HCT116 (cell line): ENCODE measurements around the gene PAX6. TPM values are rescaled to one million over a fixed set of nuclear protein-coding genes. Genes with fewer than 3 reads are reported as not detected.

ENCODE experiments used
- ATAC-seq: fragments of 200-7000 bp; cut with Tn5 transposase; 2 replicates; pipeline ENCODE4 v1.9.1; 2020; ENCODE audit warnings: mild to moderate bottlenecking, moderate library complexity
- BruUV-seq: library from RNA; stranded (reverse); fragments of 400-500 nt; replicated peaks from 2 replicates; lab custom pipeline; 2021; lab: Mats Ljungman, UMichigan
- CTCF ChIA-PET: fragments of 300-600 bp; sonication (Branson Sonifier 250); formaldehyde crosslinking; loops from one replicate; lab custom pipeline; 2021; ENCODE audit warnings: antibody characterized with exemption; lab: Charles Lee
- POLR2A ChIA-PET: fragments of 300-600, 350-600 bp; sonication (Branson Sonifier 250); formaldehyde crosslinking; loops from one replicate; lab custom pipeline; 2021; ENCODE audit warnings: antibody characterized with exemption; lab: Charles Lee
- RAD21 ChIA-PET, 2 experiments: fragments of 300-600 bp; sonication (Branson Sonifier 250); formaldehyde crosslinking; loops; one replicate each; lab custom pipeline; 2023; ENCODE audit warnings: low total read pairs in 2 of 2; ENCODE audit not compliant: uncharacterized antibody in 2 of 2, unreplicated experiment in 2 of 2, low non-redundant PET in 1 of 2; lab: Charles Lee
- DNase-seq: peaks from one replicate; pipeline ENCODE4 v3.0.0-alpha.2; 2010; ENCODE audit warnings: low read depth, low spot score
- H2AFZ ChIP-seq: fragments of 200-600 bp; shearing (Covaris generic), sonication (generic); 2 replicates; pipeline ENCODE4 v1.6.1; 2017; ENCODE audit warnings: low read depth, mixed run types, mixed read lengths, antibody characterized with exemption, low read length; ENCODE audit not compliant: poor library complexity, severe bottlenecking
- H3K27ac ChIP-seq: 2 replicates; pipeline ENCODE4 v1.5.1; 2012; ENCODE audit warnings: low read depth, low read length
- H3K27me3 ChIP-seq: fragments of 200-600 bp; sonication (generic); 2 replicates; pipeline ENCODE4 v1.6.1; 2016; ENCODE audit warnings: mixed run types, low read length, mixed read lengths; ENCODE audit not compliant: insufficient read depth
- H3K36me3 ChIP-seq, 2 experiments: fragments of 200-500 bp in 1 of 2; fragments of 200-600 bp in 1 of 2; sonication (Bioruptor generic) in 1 of 2; sonication (generic) in 1 of 2; 2 replicates each; pipeline versions ENCODE4 v1.5.1 to v1.6.1; 2014 to 2016; ENCODE audit warnings: low read length in 2 of 2, inconsistent platforms in 1 of 2, mixed read lengths in 1 of 2, mixed run types in 1 of 2; ENCODE audit not compliant: insufficient read depth in 2 of 2, control insufficient read depth in 1 of 2
- H3K4me1 ChIP-seq, 2 experiments: fragments of 200-600 bp in 1 of 2; sonication (generic) in 1 of 2; 2 replicates each; pipeline versions ENCODE4 v1.5.1 to v1.6.1; 2012 to 2017; ENCODE audit warnings: low read length in 2 of 2, inconsistent platforms in 1 of 2, mild to moderate bottlenecking in 1 of 2, mixed read lengths in 1 of 2, mixed run types in 1 of 2, moderate library complexity in 1 of 2; ENCODE audit not compliant: insufficient read depth in 2 of 2, control insufficient read depth in 1 of 2
- H3K4me2 ChIP-seq: fragments of 200-600 bp; sonication (generic); 2 replicates; pipeline ENCODE4 v1.6.1; 2017; ENCODE audit warnings: mixed run types, low read length, mixed read lengths
- H3K4me3 ChIP-seq, 2 experiments: fragments of 200-600 bp in 1 of 2; sonication (generic) in 1 of 2; replicated peaks in 1 of 2; 2 replicates each; pipeline ENCODE4 v1.5.1; 2011 to 2016; ENCODE audit warnings: low read length in 2 of 2, control low read depth in 1 of 2, low read depth in 1 of 2, mild to moderate bottlenecking in 1 of 2, mixed read lengths in 1 of 2, mixed run types in 1 of 2
- H3K79me2 ChIP-seq: fragments of 200-600 bp; sonication (generic); 2 replicates; pipeline ENCODE4 v1.6.1; 2017; ENCODE audit warnings: mild to moderate bottlenecking, mixed run types, low read length, moderate library complexity, mixed read lengths; ENCODE audit not compliant: insufficient read depth
- H3K9ac ChIP-seq: fragments of 200-600 bp; sonication (generic); 2 replicates; pipeline ENCODE4 v1.6.1; 2016; ENCODE audit warnings: low read length, mixed read lengths
- H3K9me2 ChIP-seq: fragments of 200-600 bp; sonication (generic), shearing (Covaris generic); 2 replicates; pipeline ENCODE4 v1.6.1; 2017; ENCODE audit warnings: mixed run types, mild to moderate bottlenecking, moderate library complexity; ENCODE audit not compliant: insufficient read depth
- H3K9me3 ChIP-seq, 2 experiments: fragments of 200-500 bp in 1 of 2; fragments of 200-600 bp in 1 of 2; sonication (Bioruptor generic) in 1 of 2; sonication (generic) in 1 of 2; 2 replicates each; pipeline ENCODE4 v1.6.1; 2014 to 2017; ENCODE audit warnings: low read length in 2 of 2, mixed read lengths in 2 of 2, inconsistent platforms in 1 of 2, low read depth in 1 of 2, mild to moderate bottlenecking in 1 of 2, mixed run types in 1 of 2, moderate library complexity in 1 of 2; ENCODE audit not compliant: control insufficient read depth in 1 of 2, insufficient read depth in 1 of 2
- H4K20me1 ChIP-seq: fragments of 200-600 bp; sonication (generic), shearing (Covaris generic); 2 replicates; pipeline ENCODE4 v1.6.1; 2017; ENCODE audit warnings: mixed run types, mild to moderate bottlenecking, moderate library complexity; ENCODE audit not compliant: insufficient read depth
- CBX3 ChIP-seq: IDR thresholded peaks from 2 replicates; pipeline ENCODE4 v1.6.1; 2012; ENCODE audit warnings: low read depth
- CTCF ChIP-seq, 3 experiments: fragments of 200-600 bp in 1 of 3; sonication (generic) in 1 of 3; IDR thresholded peaks in 2 of 3; conservative IDR thresholded peaks in 1 of 3; 2 replicates each; pipeline ENCODE4 v1.5.1; 2012 to 2017; ENCODE audit warnings: low read depth in 2 of 3, low read length in 2 of 3, antibody characterized with exemption in 1 of 3, borderline replicate concordance in 1 of 3, control low read depth in 1 of 3, mild to moderate bottlenecking in 1 of 3, mixed read lengths in 1 of 3, mixed run types in 1 of 3, moderate library complexity in 1 of 3; ENCODE audit not compliant: insufficient read depth in 1 of 3
- EGR1 ChIP-seq: IDR thresholded peaks from 2 replicates; pipeline ENCODE4 v1.6.1; 2012; ENCODE audit warnings: low read depth
- FOSL1 ChIP-seq: IDR thresholded peaks from 2 replicates; pipeline ENCODE4 v1.6.1; 2012; ENCODE audit warnings: low read depth
- JUND ChIP-seq: IDR thresholded peaks from 2 replicates; pipeline ENCODE4 v1.6.1; 2012
- POLR2A ChIP-seq: IDR thresholded peaks from 2 replicates; pipeline ENCODE4 v1.7.0; 2011; ENCODE audit warnings: borderline replicate concordance; ENCODE audit not compliant: insufficient read depth, insufficient read length; ENCODE audit errors: extremely low read depth
- RAD21 ChIP-seq: IDR thresholded peaks from 2 replicates; pipeline ENCODE4 v1.6.1; 2012; ENCODE audit warnings: low read depth, mild to moderate bottlenecking
- SIN3A ChIP-seq: IDR thresholded peaks from 2 replicates; pipeline ENCODE4 v1.6.1; 2012; ENCODE audit warnings: low read depth
- SP1 ChIP-seq: IDR thresholded peaks from 2 replicates; pipeline ENCODE4 v1.6.1; 2012; ENCODE audit warnings: low read depth
- SRF ChIP-seq: IDR thresholded peaks from 2 replicates; pipeline ENCODE4 v1.6.1; 2012; ENCODE audit warnings: low read depth
- YY1 ChIP-seq: IDR thresholded peaks from 2 replicates; pipeline ENCODE4 v1.6.1; 2011; ENCODE audit warnings: low read length, low read depth, moderate library complexity, mild to moderate bottlenecking; ENCODE audit not compliant: insufficient replicate concordance; ENCODE audit errors: extremely low read depth
- ZFX ChIP-seq: fragments of 450-650 bp; IDR thresholded peaks from 2 replicates; pipeline ENCODE4 v1.6.1; 2017
- intact Hi-C: fragments of 100-400 bp; cut with micrococcal nuclease; formaldehyde crosslinking; loops from 2 replicates; pipeline ENCODE4 v1.10.0; 2022
- total RNA-seq: library from RNA; stranded (reverse); gene quantifications from one replicate; pipeline ENCODE4 v1.2.1, GENCODE V29; 2021; ENCODE audit not compliant: unreplicated experiment

Gene PAX6
- total RNA-seq, 1 experiment from 2014 or later: 5.3 TPM

GRCh38 chr11:31816468-31817053 lies 5.4 kb upstream of the PAX6 start:
- Histone ChIP-seq H3K27me3 (no peaks in the 10 kb centered on the region), H3K9me2 (no peaks in the 10 kb centered on the region), H4K20me1 (no peaks in the 10 kb centered on the region), H3K9ac (peak overlapping the region; percentile 20), H3K36me3 (no peaks in the 10 kb centered on the region), H3K9me3 (no peaks in the 10 kb centered on the region), H3K4me2 (peak overlapping the region; percentile 76), H3K4me3 (peak overlapping the region; percentile 48 to 58), H2AFZ (peak overlapping the region; percentile 78), H3K4me1 (peaks cover 0 to 6% of the 10 kb centered on the region in 2 experiments; a peak in 1 of 4 replicates), H3K79me2 (no peaks in the 10 kb centered on the region), H3K27ac (no peak overlapping the region)
- ChIA-PET CTCF (no interaction called here), RAD21 (interaction anchor here in 1 of 2 experiments (0.6 kb wide), 1 partner anchor 175 kb away, joined by 3 read pairs; no protein-coding TSS in a partner anchor), POLR2A (no interaction called here)
- intact Hi-C loops: no loop called here
- DNase-seq (no peak), ATAC-seq (peak; percentile 19; the same call in 1 of the 2 replicates)
- BruUV-seq: no TSS peak
- TF ChIP-seq EGR1 (no peak), FOSL1 (no peak), POLR2A (no peak), SIN3A (no peak), CBX3 (no peak), YY1 (no peak), ZFX (no peak), SRF (no peak), CTCF (IDR thresholded peaks at IDR 0.05 in 2 of 3, conservative IDR thresholded peaks at IDR 0.05 in 1 of 3; ENCODE audit: borderline replicate concordance in 1 of 3, insufficient read depth in 1 of 3, low read depth in 2 of 3, low read length in 2 of 3) (no peak), SP1 (no peak), RAD21 (no peak), JUND (no peak)
